ENCODE results near the gene DHRSX.

Gene DHRSX

GRCh38 chrX:2502668-2503519 lies 2.1 kb upstream of the DHRSX start:
- no peak for TF ChIP-seq CTCF (IDR thresholded peaks at IDR 0.05; ENCODE audit: low read depth, low read length, missing control alignments)
- Histone ChIP-seq H3K36me3 (replicated peaks) (no peaks in the 10 kb centered on the region), H3K27ac (no peak overlapping the region), H3K27me3 (replicated peaks) (no peaks in the 10 kb centered on the region), H3K4me3 (ENCODE audit: low read depth, low read length) (no peak overlapping the region)
- in situ Hi-C loops (cut with HindIII; ENCODE audit: low pct_ligation_motif_present, low sequenced_read_pairs): no loop called here
- DNase-seq: peak; percentile 11

- Histone ChIP-seq H3K27ac (no peak overlapping the region), H3K4me3 (ENCODE audit: low read depth, low read length) (no peak overlapping the region), H3K27me3 (replicated peaks) (no peaks in the 10 kb centered on the region), H3K36me3 (replicated peaks) (no peaks in the 10 kb centered on the region)
- no peak for DNase-seq
- in situ Hi-C loops (cut with HindIII; ENCODE audit: low pct_ligation_motif_present, low sequenced_read_pairs): no loop called here
- TF ChIP-seq CTCF (IDR thresholded peaks at IDR 0.05; ENCODE audit: low read depth, low read length, missing control alignments): no peak
These were observed 1.4 kb upstream of the DHRSX start for GRCh38 chrX:2502120-2502667.

GRCh38 chrX:2501559-2502102 lies 855 bp upstream of the DHRSX start:
- in situ Hi-C loops (cut with HindIII; ENCODE audit: low pct_ligation_motif_present, low sequenced_read_pairs): no loop called here

GRCh38 chrX:2500091-2500802 lies 529 bp downstream of the DHRSX start:
- Histone ChIP-seq H3K36me3 (replicated peaks) (peaks cover 6% of the 10 kb centered on the region), H3K27me3 (replicated peaks) (no peaks in the 10 kb centered on the region), H3K4me3 (ENCODE audit: low read depth, low read length) (peak overlapping the region; percentile 72), H3K27ac (peak overlapping the region; percentile 72)
- peak; percentile 52 for DNase-seq
- TF ChIP-seq CTCF (IDR thresholded peaks at IDR 0.05; ENCODE audit: low read depth, low read length, missing control alignments): peak; percentile 1
- in situ Hi-C loops (cut with HindIII; ENCODE audit: low pct_ligation_motif_present, low sequenced_read_pairs): no loop called here

More at GRCh38 chrX:2501559-2502102, 855 bp upstream of the DHRSX start:
- Histone ChIP-seq H3K4me3 (ENCODE audit: low read depth, low read length) (no peak overlapping the region), H3K27ac (no peak overlapping the region), H3K36me3 (replicated peaks) (no peaks in the 10 kb centered on the region), H3K27me3 (replicated peaks) (no peaks in the 10 kb centered on the region)
- DNase-seq: no peak
- no peak for TF ChIP-seq CTCF (IDR thresholded peaks at IDR 0.05; ENCODE audit: low read depth, low read length, missing control alignments)

- peaks cover 6% of the 10 kb centered on the region for H3K36me3 ChIP-seq (replicated peaks)
- H3K27ac ChIP-seq: peak overlapping the region; percentile 34
- H3K27me3 ChIP-seq (replicated peaks): no peaks in the 10 kb centered on the region
- in situ Hi-C loops (cut with HindIII; ENCODE audit: low pct_ligation_motif_present, low sequenced_read_pairs): no loop called here
- no peak for TF ChIP-seq CTCF (IDR thresholded peaks at IDR 0.05; ENCODE audit: low read depth, low read length, missing control alignments)
- no peak for DNase-seq
- H3K4me3 ChIP-seq (ENCODE audit: low read depth, low read length): peak overlapping the region; percentile 72
These were observed 1.3 kb downstream of the DHRSX start for GRCh38 chrX:2499507-2499906.

Data from brain microvascular endothelial cell (primary cell).